ENCODE measurements around the gene FXYD5. TPM values are rescaled to one million over a fixed set of nuclear protein-coding genes. Genes with fewer than 3 reads are reported as not detected.

The FXYD5 gene
- total RNA-seq, 1 donor from 2014 or later = 0.62 TPM

- Mint-ChIP-seq H3K36me3 (ENCODE audit: insufficient read depth) (no peaks in the 10 kb centered on the region), H3K27ac (no peak overlapping the region), H3K4me3 (ENCODE audit: low read depth) (no peak overlapping the region), H3K4me1 (ENCODE audit: low read depth) (peaks cover 18% of the 10 kb centered on the region), H3K9me3 (ENCODE audit: low read depth) (peaks cover 4% of the 10 kb centered on the region), H3K27me3 (peaks cover 31% of the 10 kb centered on the region)
- no peak for DNase-seq (ENCODE audit: low spot score, unreplicated experiment)
- no peak for TF ChIP-seq CTCF (IDR thresholded peaks at IDR 0.05; ENCODE audit: unreplicated experiment)
Observed at GRCh38 chr19:35136231-35136630, 18.3 kb upstream of the FXYD5 start.

DNA sequence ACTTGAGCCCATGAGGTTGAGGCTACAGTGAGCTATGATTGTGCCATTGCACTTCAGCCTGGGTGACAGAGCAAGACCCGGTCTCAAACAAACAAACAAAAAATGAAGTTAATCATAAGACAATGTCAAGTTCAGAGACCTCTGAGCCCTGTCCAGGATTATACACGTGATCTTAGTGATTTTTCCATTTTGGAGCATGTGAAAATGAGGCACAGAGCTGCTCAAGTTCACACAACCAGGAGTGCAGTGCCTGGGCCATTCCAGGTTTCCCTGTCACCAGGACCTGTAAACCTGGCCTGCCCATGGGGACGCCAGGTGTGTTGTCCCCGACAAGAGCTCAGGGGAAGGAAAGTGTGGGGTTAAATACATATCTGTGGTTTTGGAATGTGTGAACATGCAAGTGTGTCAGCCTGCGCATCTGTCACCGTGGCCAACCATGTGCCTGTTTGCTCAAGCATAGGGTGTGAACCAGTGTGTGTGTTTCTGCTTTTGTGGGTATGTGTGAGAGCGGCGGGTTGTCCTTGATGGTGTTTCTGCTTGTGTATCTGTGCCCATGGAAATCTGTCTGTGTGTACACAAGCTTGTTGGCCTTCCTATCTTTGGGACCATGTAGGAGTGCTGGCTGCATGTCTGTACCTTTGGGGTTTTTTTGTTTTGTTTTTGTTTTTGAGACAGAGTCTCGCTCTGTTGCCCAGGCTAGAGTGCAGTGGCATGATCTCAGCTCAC, 17.4 kb upstream of the FXYD5 start:
- DNase-seq (ENCODE audit: low spot score, unreplicated experiment) = no peak
- Mint-ChIP-seq H3K27ac (no peak overlapping the region), H3K4me3 (ENCODE audit: low read depth) (no peak overlapping the region), H3K36me3 (ENCODE audit: insufficient read depth) (no peaks in the 10 kb centered on the region), H3K9me3 (ENCODE audit: low read depth) (peaks cover 4% of the 10 kb centered on the region), H3K27me3 (peaks cover 39% of the 10 kb centered on the region), H3K4me1 (ENCODE audit: low read depth) (peaks cover 18% of the 10 kb centered on the region)
- no peak for TF ChIP-seq CTCF (IDR thresholded peaks at IDR 0.05; ENCODE audit: unreplicated experiment)

GRCh38 chr19:35138305-35138892, 16.1 kb upstream of the FXYD5 start, which contains the start of gene FXYD1:
Gene FXYD1, plus strand, starts transcription at chr19:35138824. Its CDS starts 1,256 bp downstream, at chr19:35140080.
- Mint-ChIP-seq H3K27ac (no peak within 1 kb of the TSS), H3K27me3 (peaks cover 39% of the 10 kb centered on the region), H3K9me3 (ENCODE audit: low read depth) (no peaks in the 10 kb centered on the region), H3K4me3 (ENCODE audit: low read depth) (no peak within 1 kb of the TSS), H3K4me1 (ENCODE audit: low read depth) (peaks cover 18% of the 10 kb centered on the region), H3K36me3 (ENCODE audit: insufficient read depth) (no peaks in the 10 kb centered on the region)
- no peak for TF ChIP-seq CTCF (IDR thresholded peaks at IDR 0.05; ENCODE audit: unreplicated experiment)
- no peak for DNase-seq (ENCODE audit: low spot score, unreplicated experiment)

- peaks cover 53% of the 10 kb centered on the region for H3K27me3 Mint-ChIP-seq
- peaks cover 16% of the 10 kb centered on the region for H3K4me1 Mint-ChIP-seq (ENCODE audit: low read depth)
- no peaks in the 10 kb centered on the region for H3K36me3 Mint-ChIP-seq (ENCODE audit: insufficient read depth)
- no peak overlapping the region for H3K27ac Mint-ChIP-seq
- H3K4me3 Mint-ChIP-seq (ENCODE audit: low read depth) = no peak overlapping the region
- no peaks in the 10 kb centered on the region for H3K9me3 Mint-ChIP-seq (ENCODE audit: low read depth)
- no peak for DNase-seq (ENCODE audit: low spot score, unreplicated experiment)
- no peak for TF ChIP-seq CTCF (IDR thresholded peaks at IDR 0.05; ENCODE audit: unreplicated experiment)
Observed at GRCh38 chr19:35140207-35140961, 14.2 kb upstream of the FXYD5 start.

Data from progenitor cell of endocrine pancreas (in vitro differentiated cells).